Right ventricle myocardium inferior (tissue), 1 donor: Measurements from ENCODE around the gene ACSS1. TPM values are rescaled to one million over a fixed set of nuclear protein-coding genes. Genes with fewer than 3 reads are reported as not detected.

Source experiments
- ATAC-seq: fragments of 200-7000 bp; cut with Tn5 transposase; one replicate; pipeline ENCODE4 v1.9.1; 2020; ENCODE audit warnings: mild to moderate bottlenecking, moderate library complexity
- DNase-seq: peaks from one replicate; pipeline ENCODE4 v3.0.0; 2021; ENCODE audit errors: missing footprints
- intact Hi-C: fragments of 100-400 bp; cut with DNase I; formaldehyde crosslinking; loops from one replicate; pipeline ENCODE4 v1.11.0; 2022
- total RNA-seq: library from RNA; stranded (reverse); fragmentation: NEBNext Ultra II Directional; extraction: Animal tissue kit (Norgen Biotek cat#: 25700); gene quantifications from one replicate; pipeline ENCODE4 v1.2.1, GENCODE V29; 2021
- donor health status: DM: no; HTN: yes; CAD: no; lungs with severe emphysema.

ACSS1 gene
- total RNA-seq, 1 donor from 2014 or later = 135 TPM

- intact Hi-C loops = loop anchor here (2.0 kb wide), 1 partner anchor 69 kb away; no protein-coding TSS in a partner anchor
- peak; percentile 39 for DNase-seq
- no peak for ATAC-seq
These were observed 5.6 kb upstream of the ACSS1 start for GRCh38 chr20:25063546-25063945.

GRCh38 chr20:25062841-25063240 lies 4.9 kb upstream of the ACSS1 start:
- intact Hi-C loops = loop anchor here (2.0 kb wide), 1 partner anchor 68 kb away; no protein-coding TSS in a partner anchor

GRCh38 chr20:25061821-25062530 lies 4.0 kb upstream of the ACSS1 start:
- ATAC-seq = no peak

More at GRCh38 chr20:25062841-25063240, 4.9 kb upstream of the ACSS1 start:
- ATAC-seq (no peak), DNase-seq (no peak)

GRCh38 chr20:25061103-25061799 lies 3.3 kb upstream of the ACSS1 start:
- peak; percentile 34 for DNase-seq
- intact Hi-C loops = no loop called here
- ATAC-seq = no peak

More at GRCh38 chr20:25061821-25062530, 4.0 kb upstream of the ACSS1 start:
- intact Hi-C loops = loop anchor here (2.0 kb wide), 1 partner anchor 67 kb away; no protein-coding TSS in a partner anchor
- DNase-seq = peak; percentile 59

- DNase-seq = peak; percentile 26
- ATAC-seq = no peak
- intact Hi-C loops = loop anchor here (2.0 to 10.0 kb wide), 2 partner anchors 27 to 235 kb away; no protein-coding TSS in a partner anchor
These were observed 2.0 kb upstream of the ACSS1 start for GRCh38 chr20:25059866-25060465.

- ATAC-seq (no peak), DNase-seq (peak; percentile 57)
- intact Hi-C loops = loop anchor here (2.0 to 10.0 kb wide), 2 partner anchors 26 to 236 kb away; no protein-coding TSS in a partner anchor
These were observed 1.2 kb upstream of the ACSS1 start for GRCh38 chr20:25058847-25059810.

GRCh38 chr20:25057234-25058050 lies 497 bp downstream of the ACSS1 start:
- intact Hi-C loops = loop anchor here (2.0 to 10.0 kb wide), 3 partner anchors 19 to 237 kb away; no protein-coding TSS in a partner anchor
- peak; percentile 90 for DNase-seq
- ATAC-seq = peak; percentile 73

- DNase-seq = peak; percentile 64
- no peak for ATAC-seq
- intact Hi-C loops = loop anchor here (2.0 to 10.0 kb wide), 2 partner anchors 18 to 238 kb away; no protein-coding TSS in a partner anchor
These were observed 1.2 kb downstream of the ACSS1 start for GRCh38 chr20:25056690-25057233.

- intact Hi-C loops = loop anchor here (2.0 to 10.0 kb wide), 2 partner anchors 17 to 239 kb away; no protein-coding TSS in a partner anchor
- no peak for ATAC-seq
- DNase-seq = peak; percentile 39
These were observed 2.0 kb downstream of the ACSS1 start for GRCh38 chr20:25055711-25056495.

GRCh38 chr20:25054995-25055629 lies 2.8 kb downstream of the ACSS1 start:
- peak; percentile 43 for DNase-seq
- intact Hi-C loops = loop anchor here (10.0 kb wide), 1 partner anchor 240 kb away; no protein-coding TSS in a partner anchor
- no peak for ATAC-seq

GRCh38 chr20:25054096-25054820 lies 3.7 kb downstream of the ACSS1 start:
- intact Hi-C loops = loop anchor here (10.0 kb wide), 1 partner anchor 241 kb away; no protein-coding TSS in a partner anchor
- DNase-seq (peak; percentile 40), ATAC-seq (no peak)

GRCh38 chr20:25053255-25054031 lies 4.5 kb downstream of the ACSS1 start:
- peak; percentile 82 for DNase-seq
- intact Hi-C loops = loop anchor here (10.0 kb wide), 1 partner anchor 241 kb away; no protein-coding TSS in a partner anchor

GRCh38 chr20:25052255-25053194 lies 5.4 kb downstream of the ACSS1 start:
- intact Hi-C loops = loop anchor here (10.0 kb wide), 1 partner anchor 242 kb away; no protein-coding TSS in a partner anchor

More at GRCh38 chr20:25053255-25054031, 4.5 kb downstream of the ACSS1 start:
- peak; percentile 34 for ATAC-seq

More at GRCh38 chr20:25052255-25053194, 5.4 kb downstream of the ACSS1 start:
- ATAC-seq (no peak), DNase-seq (peak; percentile 64)
